ENCODE measurements around the gene CSF1R.

GRCh38 chr5:150068071-150068470 lies 18.3 kb downstream of the CSF1R start:
- TF ChIP-seq CTCF (IDR thresholded peaks at IDR 0.05; ENCODE audit: low read depth, low read length, poor library complexity, severe bottlenecking) (no peak), EZH2phosphoT487 (IDR thresholded peaks at IDR 0.05; ENCODE audit: borderline replicate concordance, low read length) (no peak)

Data from DOHH2 (cell line).